Fibroblast of mammary gland (primary cell): Measurements from ENCODE around the gene LYZL2.
"Not testable (repeated sequence)": the region's sequence is repeated elsewhere in the genome, so short reads cannot be mapped to it uniquely, and the experiment has no call there.

Experiments used
- DNase-seq: peaks from one replicate; pipeline ENCODE4 v3.0.0-alpha.2; 2010; ENCODE audit warnings: low read depth
- H3K4me3 ChIP-seq: 2 replicates; pipeline ENCODE4 v1.5.1; 2011; ENCODE audit warnings: low read depth, mild to moderate bottlenecking, low read length, moderate library complexity; ENCODE audit not compliant: control insufficient read depth
- CTCF ChIP-seq: conservative IDR thresholded peaks from 2 replicates; pipeline ENCODE4 v1.5.1; 2011; ENCODE audit warnings: low read depth, low read length, inconsistent platforms; ENCODE audit not compliant: control insufficient read depth, insufficient read depth

LYZL2 gene

GRCh38 chr10:30639946-30640786 lies 10.6 kb upstream of the LYZL2 start:
- H3K4me3 ChIP-seq = no peak overlapping the region
- peak; percentile 84 for DNase-seq
- peak; percentile 97 for TF ChIP-seq CTCF

GRCh38 chr10:30637881-30638467 lies 8.4 kb upstream of the LYZL2 start:
- no peak for TF ChIP-seq CTCF
- DNase-seq = peak; percentile 94

GRCh38 chr10:30631188-30631587 lies 1.6 kb upstream of the LYZL2 start:
- no peak overlapping the region for H3K4me3 ChIP-seq
- DNase-seq = no peak
- no peak for TF ChIP-seq CTCF

More at GRCh38 chr10:30637881-30638467, 8.4 kb upstream of the LYZL2 start:
- H3K4me3 ChIP-seq = no peak overlapping the region

- no peak for TF ChIP-seq CTCF
- no peak overlapping the region for H3K4me3 ChIP-seq
- peak; percentile 91 for DNase-seq
Observed at GRCh38 chr10:30630571-30630970, 1.0 kb upstream of the LYZL2 start.

GRCh38 chr10:30628576-30628975 lies 977 bp downstream of the LYZL2 start:
- H3K4me3 ChIP-seq, DNase-seq: not testable (repeated sequence)

GRCh38 chr10:30626837-30627236 lies 2.7 kb downstream of the LYZL2 start:
- DNase-seq, H3K4me3 ChIP-seq: not testable (repeated sequence)

GRCh38 chr10:30626196-30626595 lies 3.4 kb downstream of the LYZL2 start:
- not testable (repeated sequence) for H3K4me3 ChIP-seq, DNase-seq

- peak; percentile 46 for DNase-seq
- TF ChIP-seq CTCF = no peak
- H3K4me3 ChIP-seq = no peak overlapping the region
Observed at GRCh38 chr10:30625080-30625479, 4.5 kb downstream of the LYZL2 start.
